OCI-LY3 (cell line): ENCODE measurements around the gene CRYBG1.

Source experiments
- H2AFZ ChIP-seq: fragments of 200-600, 300-600 bp; shearing (Covaris generic); 2 replicates; pipeline ENCODE4 v1.6.0; 2014; ENCODE audit warnings: antibody characterized with exemption, low read depth, low read length
- H3K27ac ChIP-seq: fragments of 200-600, 300-600 bp; sonication (generic); 2 replicates; pipeline ENCODE4 v1.5.1; 2014; ENCODE audit warnings: mild to moderate bottlenecking, low read length, moderate library complexity, mixed read lengths
- H3K27me3 ChIP-seq: fragments of 200-600, 300-600 bp; sonication (generic); 2 replicates; pipeline ENCODE4 v1.6.1; 2014; ENCODE audit warnings: low read depth, low read length, mixed read lengths
- H3K36me3 ChIP-seq: fragments of 200-600, 300-600 bp; sonication (generic); replicated peaks from 2 replicates; pipeline ENCODE3; 2014; ENCODE audit warnings: low read depth, low read length, mixed read lengths
- H3K4me1 ChIP-seq: fragments of 300-600, 200-600 bp; sonication (generic); 2 replicates; pipeline ENCODE4 v1.6.1; 2014; ENCODE audit warnings: low read length, mixed read lengths
- H3K4me2 ChIP-seq: fragments of 200-600, 300-600 bp; sonication (generic); 2 replicates; pipeline ENCODE4 v1.6.1; 2014; ENCODE audit warnings: low read length, mixed read lengths
- H3K4me3 ChIP-seq: fragments of 300-600, 200-600 bp; sonication (generic); 2 replicates; pipeline ENCODE4 v1.5.1; 2014; ENCODE audit warnings: antibody characterized with exemption, mild to moderate bottlenecking, low read length, moderate library complexity
- H3K79me2 ChIP-seq: fragments of 300-600, 200-600 bp; shearing (Covaris generic); 2 replicates; pipeline ENCODE4 v1.6.1; 2014; ENCODE audit warnings: mild to moderate bottlenecking, low read length, mixed read lengths
- H3K9ac ChIP-seq: fragments of 300-600, 200-600 bp; shearing (Covaris generic); 2 replicates; pipeline ENCODE4 v1.6.0; 2014; ENCODE audit warnings: mild to moderate bottlenecking, low read length, moderate library complexity
- H3K9me3 ChIP-seq: fragments of 200-600, 300-600 bp; shearing (Covaris generic); 2 replicates; pipeline ENCODE4 v1.6.1; 2014; ENCODE audit warnings: low read length, mixed read lengths; ENCODE audit not compliant: insufficient read depth
- H4K20me1 ChIP-seq: fragments of 200-600, 300-600 bp; sonication (generic); 2 replicates; pipeline ENCODE4 v1.6.1; 2016; ENCODE audit warnings: low read length, mixed read lengths; ENCODE audit not compliant: insufficient read depth
- EZH2phosphoT487 ChIP-seq: fragments of 200-600 bp; shearing (Covaris generic); IDR thresholded peaks from 2 replicates; pipeline ENCODE4 v1.6.1; 2018; ENCODE audit warnings: antibody characterized with exemption, mixed run types, low read depth
- TF ChIP-seq, protein P1 (sequence below): fragments of 200-600, 300-600 bp; sonication (generic); IDR thresholded peaks from 2 replicates; pipeline ENCODE4 v1.5.1; 2014; ENCODE audit warnings: antibody characterized with exemption, low read length, low read depth

The CRYBG1 gene

DNA sequence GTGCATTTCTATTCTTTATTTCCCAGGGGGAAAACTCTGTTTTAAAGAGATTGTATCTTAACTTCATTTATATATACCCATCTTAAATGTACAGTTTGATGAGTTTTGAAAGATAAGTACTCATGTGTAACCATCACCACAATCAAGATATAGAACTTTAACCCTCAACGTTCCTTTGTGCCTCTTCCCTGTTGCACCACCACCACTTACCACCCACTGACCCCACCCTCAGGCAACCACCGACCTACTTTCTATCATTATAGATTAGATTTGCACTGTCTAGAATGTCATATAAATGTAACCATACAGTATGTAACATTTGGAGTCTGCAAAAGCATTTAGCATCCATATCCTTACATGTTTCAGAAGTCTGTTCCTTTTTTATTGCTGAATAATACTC, 147.8 kb downstream of the CRYBG1 start:
- H3K9me3 ChIP-seq = no peaks in the 10 kb centered on the region
- TF ChIP-seq, protein P1, sequence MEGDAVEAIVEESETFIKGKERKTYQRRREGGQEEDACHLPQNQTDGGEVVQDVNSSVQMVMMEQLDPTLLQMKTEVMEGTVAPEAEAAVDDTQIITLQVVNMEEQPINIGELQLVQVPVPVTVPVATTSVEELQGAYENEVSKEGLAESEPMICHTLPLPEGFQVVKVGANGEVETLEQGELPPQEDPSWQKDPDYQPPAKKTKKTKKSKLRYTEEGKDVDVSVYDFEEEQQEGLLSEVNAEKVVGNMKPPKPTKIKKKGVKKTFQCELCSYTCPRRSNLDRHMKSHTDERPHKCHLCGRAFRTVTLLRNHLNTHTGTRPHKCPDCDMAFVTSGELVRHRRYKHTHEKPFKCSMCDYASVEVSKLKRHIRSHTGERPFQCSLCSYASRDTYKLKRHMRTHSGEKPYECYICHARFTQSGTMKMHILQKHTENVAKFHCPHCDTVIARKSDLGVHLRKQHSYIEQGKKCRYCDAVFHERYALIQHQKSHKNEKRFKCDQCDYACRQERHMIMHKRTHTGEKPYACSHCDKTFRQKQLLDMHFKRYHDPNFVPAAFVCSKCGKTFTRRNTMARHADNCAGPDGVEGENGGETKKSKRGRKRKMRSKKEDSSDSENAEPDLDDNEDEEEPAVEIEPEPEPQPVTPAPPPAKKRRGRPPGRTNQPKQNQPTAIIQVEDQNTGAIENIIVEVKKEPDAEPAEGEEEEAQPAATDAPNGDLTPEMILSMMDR = no peak
- no peak for TF ChIP-seq EZH2phosphoT487
- no peak overlapping the region for H2AFZ ChIP-seq
- H3K4me2 ChIP-seq = no peak overlapping the region
- H3K4me1 ChIP-seq = peaks cover 8% of the 10 kb centered on the region; the same call in 1 of the 2 replicates
- no peaks in the 10 kb centered on the region for H4K20me1 ChIP-seq
- H3K27me3 ChIP-seq = no peaks in the 10 kb centered on the region
- no peak overlapping the region for H3K4me3 ChIP-seq
- no peak overlapping the region for H3K9ac ChIP-seq
- peaks cover 28% of the 10 kb centered on the region for H3K79me2 ChIP-seq
- no peaks in the 10 kb centered on the region for H3K36me3 ChIP-seq
- no peak overlapping the region for H3K27ac ChIP-seq

- H3K4me2 ChIP-seq = peak overlapping the region; percentile 93
Observed at GRCh38 chr6:106508834-106509233, 148.3 kb downstream of the CRYBG1 start.

GRCh38 chr6:106509420-106510089, 149.0 kb downstream of the CRYBG1 start:
- Histone ChIP-seq H2AFZ (peak overlapping the region; percentile 81), H3K9me3 (no peaks in the 10 kb centered on the region), H3K79me2 (peaks cover 39% of the 10 kb centered on the region), H4K20me1 (no peaks in the 10 kb centered on the region), H3K27ac (peak overlapping the region; percentile 98), H3K9ac (peak overlapping the region; percentile 98), H3K4me2 (peak overlapping the region; percentile 93), H3K36me3 (no peaks in the 10 kb centered on the region), H3K4me3 (peak overlapping the region; percentile 98), H3K27me3 (no peaks in the 10 kb centered on the region), H3K4me1 (peaks cover 19% of the 10 kb centered on the region; the same call in 1 of the 2 replicates)
- TF ChIP-seq EZH2phosphoT487 = no peak
- TF ChIP-seq, protein P1 = 0 out of 2 replicates have a peak, but pooled peaks have one; percentile 15

More at GRCh38 chr6:106508834-106509233, 148.3 kb downstream of the CRYBG1 start:
- peak overlapping the region; percentile 98 for H3K4me3 ChIP-seq
- H3K79me2 ChIP-seq = peaks cover 31% of the 10 kb centered on the region
- no peaks in the 10 kb centered on the region for H3K36me3 ChIP-seq
- TF ChIP-seq, protein P1 = no peak
- TF ChIP-seq EZH2phosphoT487 = no peak
- no peak overlapping the region for H3K9ac ChIP-seq
- no peak overlapping the region for H3K27ac ChIP-seq
- H3K9me3 ChIP-seq = no peaks in the 10 kb centered on the region
- H4K20me1 ChIP-seq = no peaks in the 10 kb centered on the region
- H3K4me1 ChIP-seq = peaks cover 12% of the 10 kb centered on the region; the same call in 1 of the 2 replicates
- no peak overlapping the region for H2AFZ ChIP-seq
- no peaks in the 10 kb centered on the region for H3K27me3 ChIP-seq

GRCh38 chr6:106510090-106510970, 149.8 kb downstream of the CRYBG1 start:
- H3K27ac ChIP-seq = peak overlapping the region; percentile 98
- H3K4me3 ChIP-seq = peak overlapping the region; percentile 98
- peak overlapping the region; percentile 98 for H3K9ac ChIP-seq
- H3K4me1 ChIP-seq = peaks cover 26% of the 10 kb centered on the region; the same call in 1 of the 2 replicates
- H4K20me1 ChIP-seq = no peaks in the 10 kb centered on the region
- TF ChIP-seq, protein P1 = peak; percentile 35
- TF ChIP-seq EZH2phosphoT487 = no peak
- H3K27me3 ChIP-seq = no peaks in the 10 kb centered on the region
- no peaks in the 10 kb centered on the region for H3K9me3 ChIP-seq
- no peaks in the 10 kb centered on the region for H3K36me3 ChIP-seq
- peak overlapping the region; percentile 93 for H3K4me2 ChIP-seq
- H2AFZ ChIP-seq = peak overlapping the region; percentile 81
- peaks cover 46% of the 10 kb centered on the region for H3K79me2 ChIP-seq
